Activated CD4-positive, alpha-beta T cell treated with anti-CD3 and anti-CD28 coated beads for 36 hours (primary cell): ENCODE results near the gene E2F7. TPM values are rescaled to one million over a fixed set of nuclear protein-coding genes. Genes with fewer than 3 reads are reported as not detected.
A peak's percentile ranks its signal among the peaks of the same experiment; 100 is the strongest.
"Not testable (repeated sequence)": the region's sequence is repeated elsewhere in the genome, so short reads cannot be mapped to it uniquely, and the experiment has no call there.

Experiments used
- ATAC-seq: fragments of 200-7000 bp; cut with Tn5 transposase; one replicate; pipeline ENCODE4 v1.10.0; 2021; ENCODE audit warnings: mild to moderate bottlenecking, moderate library complexity
- CTCF ChIA-PET: fragments of 350-600 bp; sonication (Branson Sonifier 250); formaldehyde crosslinking; loops from one replicate; lab custom pipeline; 2021; ENCODE audit warnings: antibody characterized with exemption; lab: Charles Lee
- POLR2A ChIA-PET: fragments of 350-600 bp; sonication (Branson Sonifier 250); formaldehyde crosslinking; loops from one replicate; lab custom pipeline; 2021; ENCODE audit warnings: antibody characterized with exemption, inconsistent platforms; lab: Charles Lee
- DNase-seq: peaks from one replicate; pipeline ENCODE4 v3.0.0-alpha.2; 2020
- H3K27ac Mint-ChIP-seq: one replicate; pipeline ENCODE4 v1.8.0; 2021; ENCODE audit warnings: mixed read lengths
- H3K27me3 Mint-ChIP-seq: one replicate; pipeline ENCODE4 v1.8.0; 2021; ENCODE audit warnings: mixed read lengths
- H3K36me3 Mint-ChIP-seq: one replicate; pipeline ENCODE4 v1.8.0; 2021; ENCODE audit warnings: low read depth, mixed read lengths
- H3K4me1 Mint-ChIP-seq: one replicate; pipeline ENCODE4 v1.8.0; 2021; ENCODE audit warnings: mixed read lengths
- H3K4me3 Mint-ChIP-seq: one replicate; pipeline ENCODE4 v1.8.0; 2021; ENCODE audit warnings: mild to moderate bottlenecking, moderate library complexity, mixed read lengths
- H3K9me3 Mint-ChIP-seq: one replicate; pipeline ENCODE4 v1.8.0; 2021; ENCODE audit warnings: low read depth, mixed read lengths
- intact Hi-C, 2 experiments: fragments of 100-400 bp; cut with DNase I in 1 of 2; cut with micrococcal nuclease in 1 of 2; formaldehyde crosslinking; loops; one replicate each; pipeline versions ENCODE4 v1.14.2 to v1.15.1; 2022 to 2024; cut with DNase I, micrococcal nuclease
- total RNA-seq, 2 experiments: library from RNA; stranded (reverse); gene quantifications; one replicate each; pipeline ENCODE4 v1.2.3, GENCODE V29; 2021

Gene E2F7
- 1 to 10 TPM; 6.0 to 7.8 TPM for total RNA-seq

- CTCF ChIA-PET: interaction anchor here (0.6 kb wide), 1 partner anchor 9 kb away, joined by 3 read pairs; no protein-coding TSS in a partner anchor
- POLR2A ChIA-PET: no interaction called here
- peak; percentile 96 for ATAC-seq
- H3K4me1 Mint-ChIP-seq: peaks cover 11% of the 10 kb centered on the region
- peaks cover 23% of the 10 kb centered on the region for H3K27me3 Mint-ChIP-seq
- H3K4me3 Mint-ChIP-seq: peak within 1 kb of the TSS; percentile 76
- H3K36me3 Mint-ChIP-seq: peaks cover 20% of the 10 kb centered on the region
- peak within 1 kb of the TSS; percentile 63 for H3K27ac Mint-ChIP-seq
- DNase-seq: peak; percentile 92
- H3K9me3 Mint-ChIP-seq: no peaks in the 10 kb centered on the region
- intact Hi-C loops: loop anchor here in 1 of 2 experiments (1.0 to 5.0 kb wide), 2 partner anchors 301 to 983 kb away; partner anchors contain the start of genes NAP1L1 and ZDHHC17
Observed at GRCh38 chr12:77065361-77066204, at the start of gene E2F7. Gene E2F7, minus strand, starts transcription at chr12:77065569. Its CDS starts 934 bp downstream, at chr12:77064635.

GRCh38 chr12:77113971-77114370 lies 48.6 kb upstream of the E2F7 start:
- DNase-seq: no peak
- intact Hi-C loops: no loop called here
- H3K9me3 Mint-ChIP-seq: peaks cover 6% of the 10 kb centered on the region
- ATAC-seq: no peak
- H3K4me3 Mint-ChIP-seq: no peak overlapping the region
- no peak overlapping the region for H3K27ac Mint-ChIP-seq
- H3K36me3 Mint-ChIP-seq: no peaks in the 10 kb centered on the region
- H3K27me3 Mint-ChIP-seq: peaks cover 2% of the 10 kb centered on the region
- H3K4me1 Mint-ChIP-seq: no peaks in the 10 kb centered on the region
- POLR2A ChIA-PET: no interaction called here
- CTCF ChIA-PET: no interaction called here

- Mint-ChIP-seq H3K27me3 (peaks cover 4% of the 10 kb centered on the region), H3K4me3 (no peak overlapping the region), H3K4me1 (no peaks in the 10 kb centered on the region), H3K36me3 (no peaks in the 10 kb centered on the region), H3K9me3 (peaks cover 6% of the 10 kb centered on the region), H3K27ac (no peak overlapping the region)
- CTCF ChIA-PET: interaction anchor here (0.6 kb wide), 1 partner anchor 22 kb away, joined by 3 read pairs; no protein-coding TSS in a partner anchor
- intact Hi-C loops: no loop called here
- ATAC-seq: no peak
- no peak for DNase-seq
- POLR2A ChIA-PET: no interaction called here
Observed at GRCh38 chr12:77108707-77109106, 43.3 kb upstream of the E2F7 start.

- ATAC-seq (no peak), DNase-seq (no peak)
- Mint-ChIP-seq H3K27ac (no peak overlapping the region), H3K27me3 (peaks cover 7% of the 10 kb centered on the region), H3K4me1 (no peaks in the 10 kb centered on the region), H3K36me3 (no peaks in the 10 kb centered on the region), H3K9me3 (peaks cover 6% of the 10 kb centered on the region), H3K4me3 (no peak overlapping the region)
- intact Hi-C loops: no loop called here
- ChIA-PET CTCF (interaction anchor here (0.7 kb wide), 1 partner anchor 284 kb away, joined by 3 read pairs; no protein-coding TSS in a partner anchor), POLR2A (interaction anchor here (0.6 kb wide), 1 partner anchor 90 kb away, joined by 3 read pairs; no protein-coding TSS in a partner anchor)
Observed at GRCh38 chr12:77107121-77107520, 41.8 kb upstream of the E2F7 start.

- H3K4me3 Mint-ChIP-seq: no peak overlapping the region
Observed at GRCh38 chr12:77104792-77105191, 39.4 kb upstream of the E2F7 start.

GRCh38 chr12:77104286-77104685 lies 38.9 kb upstream of the E2F7 start:
- Mint-ChIP-seq H3K27me3 (peaks cover 12% of the 10 kb centered on the region), H3K4me1 (no peaks in the 10 kb centered on the region), H3K36me3 (no peaks in the 10 kb centered on the region), H3K4me3 (no peak overlapping the region), H3K9me3 (no peaks in the 10 kb centered on the region), H3K27ac (no peak overlapping the region)
- ChIA-PET POLR2A (interaction anchor here (0.7 kb wide), 1 partner anchor 1609 kb away, joined by 4 read pairs; no protein-coding TSS in a partner anchor), CTCF (no interaction called here)
- ATAC-seq (no peak), DNase-seq (no peak)
- intact Hi-C loops: no loop called here

More at GRCh38 chr12:77104792-77105191, 39.4 kb upstream of the E2F7 start:
- ChIA-PET POLR2A (interaction anchor here (0.7 kb wide), 1 partner anchor 1609 kb away, joined by 4 read pairs; no protein-coding TSS in a partner anchor), CTCF (no interaction called here)
- intact Hi-C loops: no loop called here
- Mint-ChIP-seq H3K4me1 (no peaks in the 10 kb centered on the region), H3K27ac (no peak overlapping the region), H3K9me3 (no peaks in the 10 kb centered on the region), H3K36me3 (no peaks in the 10 kb centered on the region), H3K27me3 (peaks cover 9% of the 10 kb centered on the region)
- ATAC-seq (no peak), DNase-seq (no peak)

GRCh38 chr12:77102691-77103090 lies 37.3 kb upstream of the E2F7 start:
- no peaks in the 10 kb centered on the region for H3K9me3 Mint-ChIP-seq
- H3K27me3 Mint-ChIP-seq: peaks cover 14% of the 10 kb centered on the region
- ChIA-PET POLR2A (interaction anchor here (0.5 to 0.6 kb wide), 2 partner anchors 446 to 554 kb away, joined by 3 to 5 read pairs; no protein-coding TSS in a partner anchor), CTCF (interaction anchor here (0.6 kb wide), 1 partner anchor 38 kb away, joined by 4 read pairs; no protein-coding TSS in a partner anchor)
- no peak overlapping the region for H3K4me3 Mint-ChIP-seq
- ATAC-seq: no peak
- no peaks in the 10 kb centered on the region for H3K36me3 Mint-ChIP-seq
- intact Hi-C loops: no loop called here
- H3K27ac Mint-ChIP-seq: no peak overlapping the region
- DNase-seq: no peak
- no peaks in the 10 kb centered on the region for H3K4me1 Mint-ChIP-seq

GRCh38 chr12:77102123-77102522 lies 36.8 kb upstream of the E2F7 start:
- intact Hi-C loops: no loop called here
- Mint-ChIP-seq H3K27me3 (peaks cover 14% of the 10 kb centered on the region), H3K9me3 (no peaks in the 10 kb centered on the region), H3K4me3 (no peak overlapping the region), H3K4me1 (no peaks in the 10 kb centered on the region), H3K27ac (no peak overlapping the region), H3K36me3 (no peaks in the 10 kb centered on the region)
- ATAC-seq: no peak
- DNase-seq: no peak
- CTCF ChIA-PET: interaction anchor here (0.6 kb wide), 2 partner anchors 14 to 37 kb away, joined by 3 to 4 read pairs; no protein-coding TSS in a partner anchor
- POLR2A ChIA-PET: interaction anchor here (0.5 kb wide), 2 partner anchors 245 to 554 kb away, joined by 3 read pairs; no protein-coding TSS in a partner anchor

- Mint-ChIP-seq H3K4me1 (no peaks in the 10 kb centered on the region), H3K36me3 (no peaks in the 10 kb centered on the region), H3K27me3 (peaks cover 21% of the 10 kb centered on the region), H3K27ac (no peak overlapping the region), H3K4me3 (no peak overlapping the region), H3K9me3 (no peaks in the 10 kb centered on the region)
- ATAC-seq (no peak), DNase-seq (no peak)
- intact Hi-C loops: no loop called here
- POLR2A ChIA-PET: no interaction called here
- CTCF ChIA-PET: no interaction called here
Observed at GRCh38 chr12:77099799-77100198, 34.4 kb upstream of the E2F7 start.

GRCh38 chr12:77097846-77098245 lies 32.5 kb upstream of the E2F7 start:
- DNase-seq (no peak), ATAC-seq (no peak)
- H3K36me3 Mint-ChIP-seq: no peaks in the 10 kb centered on the region
- H3K27me3 Mint-ChIP-seq: peaks cover 21% of the 10 kb centered on the region
- no peak overlapping the region for H3K27ac Mint-ChIP-seq
- intact Hi-C loops: no loop called here
- H3K4me1 Mint-ChIP-seq: no peaks in the 10 kb centered on the region
- H3K4me3 Mint-ChIP-seq: no peak overlapping the region
- ChIA-PET POLR2A (no interaction called here), CTCF (no interaction called here)
- H3K9me3 Mint-ChIP-seq: no peaks in the 10 kb centered on the region

- H3K27ac Mint-ChIP-seq, intact Hi-C loops, H3K4me3 Mint-ChIP-seq, H3K36me3 Mint-ChIP-seq, H3K4me1 Mint-ChIP-seq, ATAC-seq, H3K9me3 Mint-ChIP-seq, POLR2A ChIA-PET, CTCF ChIA-PET, DNase-seq: not testable (repeated sequence)
- peaks cover 16% of the 10 kb centered on the region for H3K27me3 Mint-ChIP-seq
Observed at GRCh38 chr12:77092227-77092626, 26.9 kb upstream of the E2F7 start.
